Pancreas (tissue), 10 donors: Measurements from ENCODE around the gene FARSB. TPM values are rescaled to one million over a fixed set of nuclear protein-coding genes. Genes with fewer than 3 reads are reported as not detected.

ENCODE experiments used
- ATAC-seq, 4 donors: fragments of 200-7000 bp; cut with Tn5 transposase; one replicate each; pipeline versions ENCODE4 v1.8.0 to v1.9.1; 2020; ENCODE audit warnings: mild to moderate bottlenecking in 4 of 4, moderate library complexity in 4 of 4
- DNase-seq, 6 donors: peaks; one replicate each; pipeline ENCODE4 v3.0.0-alpha.2; 2020
- FAIRE-seq: peaks from 2 replicates; lab custom pipeline; 2012; peaks lifted over from hg19 to GRCh38; lab: Jason Lieb, UNC
- H3K27ac ChIP-seq, 4 donors: fragments of 200-600 bp; sonication (generic); 1 replicate in 3 of 4; 2 replicates in 1 of 4; pipeline versions ENCODE4 v1.5.0 to v1.8.0; 2020
- H3K27me3 ChIP-seq, 4 donors: fragments of 200-600 bp; one replicate each; pipeline ENCODE4 v1.8.0; 2021
- H3K36me3 ChIP-seq, 3 donors: fragments of 200-600 bp; sonication (generic) in 1 of 3; one replicate each; pipeline versions ENCODE4 v1.5.0 to v1.8.0; 2020 to 2021
- H3K4me1 ChIP-seq, 3 donors: fragments of 200-600 bp; one replicate each; pipeline ENCODE4 v1.8.0; 2021
- H3K4me3 ChIP-seq, 4 donors: fragments of 200-600 bp; sonication (generic) in 2 of 4; one replicate each; pipeline versions ENCODE4 v1.5.0 to v1.8.0; 2020 to 2021
- H3K9me3 ChIP-seq, 4 donors: fragments of 200-600 bp; one replicate each; pipeline ENCODE4 v1.8.0; 2021
- CTCF ChIP-seq, 4 donors: fragments of 200-600 bp; sonication (generic) in 3 of 4; IDR thresholded peaks; one replicate each; pipeline versions ENCODE4 v1.5.0 to v1.8.0; 2021; ENCODE audit warnings: antibody characterized with exemption in 4 of 4
- WGBS, 2 donors: extraction: QIAGEN DNeasy Blood & Tissue Kit; methylation state at CpG; one replicate each; pipeline ENCODE4 v1.1.7; 2013; 5-methylcytosine and 5-hydroxymethylcytosine counted together
- intact Hi-C, 3 donors: fragments of 100-400 bp; cut with DNase I; formaldehyde crosslinking; loops; one replicate each; pipeline versions ENCODE4 v1.11.1 to v1.14.2; 2022
- polyA plus RNA-seq, 2 donors: library from polyadenylated mRNA; stranded (reverse); fragments of 200-250 nt; gene quantifications; one replicate each; pipeline ENCODE4 v1.2.3, GENCODE V29; 2013
- total RNA-seq, 6 donors: library from RNA; stranded (reverse); fragmentation: NEBNext Ultra II Directional in 4 of 6; extraction: Animal tissue kit (Norgen Biotek cat#: 25700) in 4 of 6; gene quantifications; one replicate each; pipeline versions ENCODE4 v1.2.1 to v1.2.4, GENCODE V29; 2021 to 2023
- donor health status: healthy with polysubstance abuse.
- donor health status: DM: no; HTN: no; CAD: no; lungs with moderate emphysema.
- donor health status: DM: no; HTN: no; CAD: no.
- donor health status: control.
- donor health status: control.
- donor health status: Bipolar disorder and iron deficiency.
- donor health status: DM: yes; HTN: yes; CAD: no.
- donor health status: DM: no; HTN: no; CAD: no.
- donor health status: DM: no; HTN: no; CAD: no.
- donor health status: DM: yes; HTN: yes; CAD: no.

Gene FARSB
- total and polyA plus RNA-seq, 8 donors = 6.1 to 13.7 (median 9.1) TPM

GRCh38 chr2:222670191-222671038, 14.5 kb upstream of the FARSB start:
- no peaks in the 10 kb centered on the region for H3K36me3 ChIP-seq
- no peak for FAIRE-seq
- H3K27me3 ChIP-seq = no peaks in the 10 kb centered on the region
- no peak for DNase-seq
- WGBS, 2 donors = 67 to 73% methylated on average over 9 of the region's 9 CpGs
- H3K9me3 ChIP-seq = no peaks in the 10 kb centered on the region
- ATAC-seq = no peak
- no peak overlapping the region for H3K27ac ChIP-seq
- no peak for TF ChIP-seq CTCF (IDR thresholded peaks at IDR 0.05)
- intact Hi-C loops = no loop called here
- peaks cover 0 to 4% (median 0%) of the 10 kb centered on the region in 3 donors for H3K4me1 ChIP-seq
- no peak overlapping the region for H3K4me3 ChIP-seq

- H3K27me3 ChIP-seq = no peaks in the 10 kb centered on the region
- H3K9me3 ChIP-seq = no peaks in the 10 kb centered on the region
- no peak for ATAC-seq
- 71 to 73% methylated on average over 4 of the region's 4 CpGs for WGBS, 2 donors
- DNase-seq = no peak
- intact Hi-C loops = no loop called here
- FAIRE-seq = no peak
- H3K36me3 ChIP-seq = no peaks in the 10 kb centered on the region
- no peak overlapping the region for H3K27ac ChIP-seq
- H3K4me1 ChIP-seq = peaks cover 0 to 4% (median 0%) of the 10 kb centered on the region in 3 donors
- no peak for TF ChIP-seq CTCF (IDR thresholded peaks at IDR 0.05)
- no peak overlapping the region for H3K4me3 ChIP-seq
Observed at GRCh38 chr2:222669353-222669752, 13.5 kb upstream of the FARSB start.

- no peak overlapping the region for H3K27ac ChIP-seq
- H3K4me3 ChIP-seq = no peak overlapping the region
- no peak for TF ChIP-seq CTCF (IDR thresholded peaks at IDR 0.05)
- H3K27me3 ChIP-seq = no peaks in the 10 kb centered on the region
- ATAC-seq (no peak), FAIRE-seq (no peak), DNase-seq (no peak)
- intact Hi-C loops = no loop called here
- H3K36me3 ChIP-seq = no peaks in the 10 kb centered on the region
- 84 to 92% methylated on average over 3 of the region's 3 CpGs for WGBS, 2 donors
- no peaks in the 10 kb centered on the region for H3K9me3 ChIP-seq
- H3K4me1 ChIP-seq = peaks cover 0 to 4% (median 0%) of the 10 kb centered on the region in 3 donors
Observed at GRCh38 chr2:222668494-222669154, 12.7 kb upstream of the FARSB start.

- ATAC-seq = no peak
- no peaks in the 10 kb centered on the region for H3K9me3 ChIP-seq
- H3K27me3 ChIP-seq = no peaks in the 10 kb centered on the region
- 66 to 76% methylated on average over 3 of the region's 3 CpGs for WGBS, 2 donors
- no peak for DNase-seq
- FAIRE-seq = no peak
- H3K36me3 ChIP-seq = no peaks in the 10 kb centered on the region
- intact Hi-C loops = no loop called here
- no peak for TF ChIP-seq CTCF (IDR thresholded peaks at IDR 0.05)
- no peak overlapping the region for H3K4me3 ChIP-seq
- no peaks in the 10 kb centered on the region for H3K4me1 ChIP-seq
- H3K27ac ChIP-seq = no peak overlapping the region
Observed at GRCh38 chr2:222663479-222663878, 7.6 kb upstream of the FARSB start.
